Parathyroid adenoma (tissue), 2 donors: Measurements from ENCODE around the gene SLC8A1.
"Not testable (repeated sequence)": the region's sequence is repeated elsewhere in the genome, so short reads cannot be mapped to it uniquely, and the experiment has no call there.

Experiments
- H2AFZ ChIP-seq: fragments of 300-600 bp; sonication (generic); one replicate; pipeline ENCODE4 v1.7.0; 2017; ENCODE audit warnings: antibody characterized with exemption, mild to moderate bottlenecking
- H3K27ac ChIP-seq: fragments of 300-600 bp; sonication (generic); one replicate; pipeline ENCODE4 v1.7.0; 2017
- H3K27me3 ChIP-seq: fragments of 300-600 bp; sonication (generic); one replicate; pipeline ENCODE4 v1.7.0; 2017; ENCODE audit warnings: low read length; ENCODE audit not compliant: control insufficient read depth, insufficient read depth
- H3K36me3 ChIP-seq: fragments of 300-600 bp; sonication (generic); one replicate; pipeline ENCODE4 v1.7.0; 2017; ENCODE audit warnings: low read length; ENCODE audit not compliant: control insufficient read depth, insufficient read depth
- H3K4me1 ChIP-seq: fragments of 300-600 bp; sonication (generic); one replicate; pipeline ENCODE4 v1.7.0; 2017; ENCODE audit warnings: control low read depth
- H3K4me2 ChIP-seq: fragments of 300-600 bp; sonication (generic); one replicate; pipeline ENCODE4 v1.7.0; 2017; ENCODE audit warnings: low read length
- H3K4me3 ChIP-seq: fragments of 300-600 bp; sonication (generic); one replicate; pipeline ENCODE4 v1.7.0; 2017; ENCODE audit warnings: low read depth, low read length
- H3K79me2 ChIP-seq: fragments of 300-600 bp; sonication (generic); one replicate; pipeline ENCODE4 v1.7.0; 2017; ENCODE audit warnings: control low read depth
- H3K9ac ChIP-seq: fragments of 300-600 bp; sonication (generic); one replicate; pipeline ENCODE4 v1.7.0; 2017; ENCODE audit warnings: mild to moderate bottlenecking
- H3K9me3 ChIP-seq: fragments of 300-600 bp; sonication (generic); one replicate; pipeline ENCODE4 v1.7.0; 2017; ENCODE audit warnings: low read length; ENCODE audit not compliant: control insufficient read depth
- CTCF ChIP-seq: fragments of 300-600 bp; sonication (generic); IDR thresholded peaks from one replicate; pipeline ENCODE4 v1.7.0; 2017; ENCODE audit warnings: antibody characterized with exemption, mild to moderate bottlenecking
- donor health status: primary hyperparathyroidism.

SLC8A1 gene

GRCh38 chr2:40087434-40087833 is 364.5 kb downstream of the SLC8A1 start:
- no peak overlapping the region for H2AFZ ChIP-seq
- H3K27ac ChIP-seq, result no peak overlapping the region
- H3K4me3 ChIP-seq, result no peak overlapping the region
- no peaks in the 10 kb centered on the region for H3K4me1 ChIP-seq
- no peaks in the 10 kb centered on the region for H3K9me3 ChIP-seq
- no peaks in the 10 kb centered on the region for H3K79me2 ChIP-seq
- H3K27me3 ChIP-seq, result no peaks in the 10 kb centered on the region
- H3K9ac ChIP-seq, result no peak overlapping the region
- H3K36me3 ChIP-seq, result no peaks in the 10 kb centered on the region
- TF ChIP-seq CTCF, result no peak
- H3K4me2 ChIP-seq, result no peak overlapping the region

- Histone ChIP-seq H3K4me1 (no peaks in the 10 kb centered on the region), H3K4me2 (no peak overlapping the region), H3K9ac (no peak overlapping the region), H3K79me2 (no peaks in the 10 kb centered on the region), H3K27me3 (no peaks in the 10 kb centered on the region), H3K27ac (no peak overlapping the region), H3K36me3 (no peaks in the 10 kb centered on the region), H2AFZ (no peak overlapping the region), H3K9me3 (no peaks in the 10 kb centered on the region), H3K4me3 (no peak overlapping the region)
- no peak for TF ChIP-seq CTCF
These were observed 366.1 kb downstream of the SLC8A1 start for GRCh38 chr2:40085786-40086185.

DNA sequence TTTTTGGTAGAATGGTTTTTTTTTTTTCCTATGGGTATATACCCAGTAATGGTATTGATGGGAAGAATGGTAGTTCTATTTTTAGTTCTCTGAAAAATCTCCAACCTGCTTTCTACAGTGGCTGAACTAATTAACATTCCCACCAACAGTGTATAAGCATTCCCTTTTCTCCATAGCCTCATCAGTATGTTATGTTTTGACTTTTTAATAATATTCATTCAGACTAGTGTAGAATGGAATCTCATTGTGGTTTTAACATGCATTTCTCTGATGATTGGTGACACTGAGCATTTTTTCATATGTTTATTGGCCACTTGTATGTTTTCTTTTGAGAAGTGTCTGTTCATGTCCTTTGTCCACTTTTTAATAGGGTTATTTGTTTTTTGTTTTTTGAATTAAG is 378.6 kb downstream of the SLC8A1 start:
- not testable (repeated sequence) for H3K4me1 ChIP-seq, H3K27ac ChIP-seq, H3K9me3 ChIP-seq, H3K9ac ChIP-seq, H3K4me3 ChIP-seq, H3K36me3 ChIP-seq, H3K4me2 ChIP-seq, H3K27me3 ChIP-seq, H3K79me2 ChIP-seq, H2AFZ ChIP-seq

DNA sequence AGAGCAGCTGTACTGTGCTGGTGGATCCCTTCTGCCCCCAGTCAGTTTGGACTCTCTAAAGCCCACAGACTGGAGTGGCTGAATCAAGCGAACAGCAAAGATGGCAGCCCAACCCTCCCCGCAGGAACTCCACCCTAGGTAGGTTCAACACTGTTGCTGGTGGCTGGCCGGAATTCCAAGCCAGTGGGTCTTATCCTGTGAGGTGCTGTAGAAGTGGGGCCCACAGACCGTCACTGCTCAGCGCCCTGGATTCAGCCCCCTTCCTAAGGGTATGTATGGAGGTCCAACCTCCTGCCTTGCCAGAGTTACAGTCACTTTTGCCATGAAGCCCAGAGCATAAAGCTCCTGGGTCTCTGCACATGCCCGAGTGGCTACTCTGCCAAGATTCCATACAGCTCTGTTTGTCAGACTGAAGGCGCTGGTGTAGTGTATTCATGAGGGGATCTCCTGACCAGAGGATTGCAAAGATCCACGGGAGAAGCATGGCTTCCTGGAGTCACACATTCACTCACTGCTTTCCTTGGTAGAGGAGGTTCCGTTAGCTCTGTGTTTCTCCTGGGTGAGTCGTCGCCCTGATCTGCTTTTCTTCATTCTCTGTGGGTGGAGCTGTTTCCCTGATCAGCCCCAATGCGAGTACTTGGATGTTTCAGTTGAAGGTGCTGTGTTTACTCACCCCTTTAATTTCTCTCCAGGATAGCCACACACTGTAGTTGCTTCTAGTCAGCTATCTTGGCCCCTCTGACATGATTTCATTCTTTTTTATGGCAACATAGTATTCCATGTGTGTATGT is 379.3 kb downstream of the SLC8A1 start:
- H3K9ac ChIP-seq, result no peak overlapping the region
- no peak overlapping the region for H2AFZ ChIP-seq
- H3K27ac ChIP-seq, result no peak overlapping the region
- H3K79me2 ChIP-seq, result no peaks in the 10 kb centered on the region
- H3K4me1 ChIP-seq, result no peaks in the 10 kb centered on the region
- no peak for TF ChIP-seq CTCF
- no peaks in the 10 kb centered on the region for H3K27me3 ChIP-seq
- H3K36me3 ChIP-seq, result no peaks in the 10 kb centered on the region
- H3K4me3 ChIP-seq, result no peak overlapping the region
- H3K9me3 ChIP-seq, result no peaks in the 10 kb centered on the region
- no peak overlapping the region for H3K4me2 ChIP-seq

GRCh38 chr2:40062381-40062780 is 389.5 kb downstream of the SLC8A1 start:
- no peak overlapping the region for H3K4me2 ChIP-seq
- no peak for TF ChIP-seq CTCF
- H3K9me3 ChIP-seq, result no peaks in the 10 kb centered on the region
- no peak overlapping the region for H3K4me3 ChIP-seq
- no peaks in the 10 kb centered on the region for H3K79me2 ChIP-seq
- H3K27me3 ChIP-seq, result no peaks in the 10 kb centered on the region
- H3K27ac ChIP-seq, result no peak overlapping the region
- H3K4me1 ChIP-seq, result no peaks in the 10 kb centered on the region
- no peaks in the 10 kb centered on the region for H3K36me3 ChIP-seq
- H3K9ac ChIP-seq, result no peak overlapping the region
- no peak overlapping the region for H2AFZ ChIP-seq
